ENCODE results near the gene PLPP3. TPM values are rescaled to one million over a fixed set of nuclear protein-coding genes. Genes with fewer than 3 reads are reported as not detected.

The PLPP3 gene
- total RNA-seq, 1 experiment from 2014 or later = 3.4 TPM

DNA sequence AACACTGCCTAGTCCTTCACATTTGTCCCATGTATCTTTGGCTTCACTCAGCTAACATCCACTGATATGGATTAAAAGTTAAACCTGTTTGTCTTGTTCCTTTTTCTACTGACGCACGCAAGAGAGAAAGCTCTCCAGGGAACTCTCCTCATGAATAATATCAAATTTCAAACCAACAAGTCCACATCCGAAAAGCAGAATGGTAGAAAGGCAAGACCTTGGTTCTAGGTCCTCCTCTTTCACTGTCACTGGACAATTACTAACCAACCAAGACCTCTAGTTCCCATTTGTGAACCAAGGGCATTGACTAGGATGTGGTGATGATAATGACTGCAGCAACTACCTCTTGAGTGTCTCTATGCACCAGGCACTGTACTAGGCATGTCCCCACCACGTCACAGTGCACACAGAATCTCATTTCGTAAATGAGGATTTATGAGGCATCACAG lies 8.4 kb downstream of the PLPP3 start:
- DNase-seq (ENCODE audit: low read depth, low spot score) (no peak), ATAC-seq (no peak)
- TF ChIP-seq SRF (IDR thresholded peaks at IDR 0.05; ENCODE audit: low read depth) = no peak
- TF ChIP-seq, protein P1, sequence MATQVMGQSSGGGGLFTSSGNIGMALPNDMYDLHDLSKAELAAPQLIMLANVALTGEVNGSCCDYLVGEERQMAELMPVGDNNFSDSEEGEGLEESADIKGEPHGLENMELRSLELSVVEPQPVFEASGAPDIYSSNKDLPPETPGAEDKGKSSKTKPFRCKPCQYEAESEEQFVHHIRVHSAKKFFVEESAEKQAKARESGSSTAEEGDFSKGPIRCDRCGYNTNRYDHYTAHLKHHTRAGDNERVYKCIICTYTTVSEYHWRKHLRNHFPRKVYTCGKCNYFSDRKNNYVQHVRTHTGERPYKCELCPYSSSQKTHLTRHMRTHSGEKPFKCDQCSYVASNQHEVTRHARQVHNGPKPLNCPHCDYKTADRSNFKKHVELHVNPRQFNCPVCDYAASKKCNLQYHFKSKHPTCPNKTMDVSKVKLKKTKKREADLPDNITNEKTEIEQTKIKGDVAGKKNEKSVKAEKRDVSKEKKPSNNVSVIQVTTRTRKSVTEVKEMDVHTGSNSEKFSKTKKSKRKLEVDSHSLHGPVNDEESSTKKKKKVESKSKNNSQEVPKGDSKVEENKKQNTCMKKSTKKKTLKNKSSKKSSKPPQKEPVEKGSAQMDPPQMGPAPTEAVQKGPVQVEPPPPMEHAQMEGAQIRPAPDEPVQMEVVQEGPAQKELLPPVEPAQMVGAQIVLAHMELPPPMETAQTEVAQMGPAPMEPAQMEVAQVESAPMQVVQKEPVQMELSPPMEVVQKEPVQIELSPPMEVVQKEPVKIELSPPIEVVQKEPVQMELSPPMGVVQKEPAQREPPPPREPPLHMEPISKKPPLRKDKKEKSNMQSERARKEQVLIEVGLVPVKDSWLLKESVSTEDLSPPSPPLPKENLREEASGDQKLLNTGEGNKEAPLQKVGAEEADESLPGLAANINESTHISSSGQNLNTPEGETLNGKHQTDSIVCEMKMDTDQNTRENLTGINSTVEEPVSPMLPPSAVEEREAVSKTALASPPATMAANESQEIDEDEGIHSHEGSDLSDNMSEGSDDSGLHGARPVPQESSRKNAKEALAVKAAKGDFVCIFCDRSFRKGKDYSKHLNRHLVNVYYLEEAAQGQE (IDR thresholded peaks at IDR 0.05; ENCODE audit: low read depth) = no peak
- no peak for TF ChIP-seq TCF7L2 (IDR thresholded peaks at IDR 0.05; ENCODE audit: borderline replicate concordance, extremely low read depth, insufficient read depth, insufficient read length)
- TF ChIP-seq, protein P2, sequence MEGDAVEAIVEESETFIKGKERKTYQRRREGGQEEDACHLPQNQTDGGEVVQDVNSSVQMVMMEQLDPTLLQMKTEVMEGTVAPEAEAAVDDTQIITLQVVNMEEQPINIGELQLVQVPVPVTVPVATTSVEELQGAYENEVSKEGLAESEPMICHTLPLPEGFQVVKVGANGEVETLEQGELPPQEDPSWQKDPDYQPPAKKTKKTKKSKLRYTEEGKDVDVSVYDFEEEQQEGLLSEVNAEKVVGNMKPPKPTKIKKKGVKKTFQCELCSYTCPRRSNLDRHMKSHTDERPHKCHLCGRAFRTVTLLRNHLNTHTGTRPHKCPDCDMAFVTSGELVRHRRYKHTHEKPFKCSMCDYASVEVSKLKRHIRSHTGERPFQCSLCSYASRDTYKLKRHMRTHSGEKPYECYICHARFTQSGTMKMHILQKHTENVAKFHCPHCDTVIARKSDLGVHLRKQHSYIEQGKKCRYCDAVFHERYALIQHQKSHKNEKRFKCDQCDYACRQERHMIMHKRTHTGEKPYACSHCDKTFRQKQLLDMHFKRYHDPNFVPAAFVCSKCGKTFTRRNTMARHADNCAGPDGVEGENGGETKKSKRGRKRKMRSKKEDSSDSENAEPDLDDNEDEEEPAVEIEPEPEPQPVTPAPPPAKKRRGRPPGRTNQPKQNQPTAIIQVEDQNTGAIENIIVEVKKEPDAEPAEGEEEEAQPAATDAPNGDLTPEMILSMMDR (IDR thresholded peaks at IDR 0.05 in 2 of 3, conservative IDR thresholded peaks at IDR 0.05 in 1 of 3; ENCODE audit: borderline replicate concordance in 1 of 3, insufficient read depth in 1 of 3, low read depth in 2 of 3, low read length in 2 of 3) = no peak
- TF ChIP-seq, protein P3, sequence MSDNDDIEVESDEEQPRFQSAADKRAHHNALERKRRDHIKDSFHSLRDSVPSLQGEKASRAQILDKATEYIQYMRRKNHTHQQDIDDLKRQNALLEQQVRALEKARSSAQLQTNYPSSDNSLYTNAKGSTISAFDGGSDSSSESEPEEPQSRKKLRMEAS (IDR thresholded peaks at IDR 0.05) = no peak
- TF ChIP-seq YY1 (IDR thresholded peaks at IDR 0.05; ENCODE audit: extremely low read depth, insufficient replicate concordance, low read depth, low read length) = no peak
- TF ChIP-seq EZH2 (IDR thresholded peaks at IDR 0.05) = no peak
- no peak for TF ChIP-seq POLR2AphosphoS5 (IDR thresholded peaks at IDR 0.05; ENCODE audit: low read depth, low read length)
- TF ChIP-seq ZFX (IDR thresholded peaks at IDR 0.05) = no peak
- TF ChIP-seq, protein P4, sequence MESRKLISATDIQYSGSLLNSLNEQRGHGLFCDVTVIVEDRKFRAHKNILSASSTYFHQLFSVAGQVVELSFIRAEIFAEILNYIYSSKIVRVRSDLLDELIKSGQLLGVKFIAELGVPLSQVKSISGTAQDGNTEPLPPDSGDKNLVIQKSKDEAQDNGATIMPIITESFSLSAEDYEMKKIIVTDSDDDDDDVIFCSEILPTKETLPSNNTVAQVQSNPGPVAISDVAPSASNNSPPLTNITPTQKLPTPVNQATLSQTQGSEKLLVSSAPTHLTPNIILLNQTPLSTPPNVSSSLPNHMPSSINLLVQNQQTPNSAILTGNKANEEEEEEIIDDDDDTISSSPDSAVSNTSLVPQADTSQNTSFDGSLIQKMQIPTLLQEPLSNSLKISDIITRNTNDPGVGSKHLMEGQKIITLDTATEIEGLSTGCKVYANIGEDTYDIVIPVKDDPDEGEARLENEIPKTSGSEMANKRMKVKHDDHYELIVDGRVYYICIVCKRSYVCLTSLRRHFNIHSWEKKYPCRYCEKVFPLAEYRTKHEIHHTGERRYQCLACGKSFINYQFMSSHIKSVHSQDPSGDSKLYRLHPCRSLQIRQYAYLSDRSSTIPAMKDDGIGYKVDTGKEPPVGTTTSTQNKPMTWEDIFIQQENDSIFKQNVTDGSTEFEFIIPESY (IDR thresholded peaks at IDR 0.05; ENCODE audit: extremely low read depth, insufficient replicate concordance, low read length) = no peak
- TF ChIP-seq, protein P5, sequence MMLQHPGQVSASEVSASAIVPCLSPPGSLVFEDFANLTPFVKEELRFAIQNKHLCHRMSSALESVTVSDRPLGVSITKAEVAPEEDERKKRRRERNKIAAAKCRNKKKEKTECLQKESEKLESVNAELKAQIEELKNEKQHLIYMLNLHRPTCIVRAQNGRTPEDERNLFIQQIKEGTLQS (IDR thresholded peaks at IDR 0.05) = no peak
- no peak for TF ChIP-seq ELF1 (IDR thresholded peaks at IDR 0.05; ENCODE audit: borderline replicate concordance, low read depth)
- no peak for TF ChIP-seq CBX3 (IDR thresholded peaks at IDR 0.05; ENCODE audit: low read depth)
- no peak for TF ChIP-seq CEBPB (IDR thresholded peaks at IDR 0.05; ENCODE audit: low read depth)
- TF ChIP-seq SP1 (IDR thresholded peaks at IDR 0.05; ENCODE audit: low read depth) = no peak
- TF ChIP-seq SIN3A (IDR thresholded peaks at IDR 0.05; ENCODE audit: low read depth) = no peak
- TF ChIP-seq POLR2A (IDR thresholded peaks at IDR 0.05; ENCODE audit: borderline replicate concordance, extremely low read depth, insufficient read depth, insufficient read length) = no peak
- no peak overlapping the region for H2AFZ ChIP-seq (ENCODE audit: low read depth, low read length, poor library complexity, severe bottlenecking)
- H3K36me3 ChIP-seq (ENCODE audit: control insufficient read depth in 1 of 2, insufficient read depth in 2 of 2, low read length in 2 of 2) = no peaks in the 10 kb centered on the region
- CTCF ChIA-PET = no interaction called here
- no TSS peak for BruUV-seq (replicated peaks)
- no peaks in the 10 kb centered on the region for H3K27me3 ChIP-seq (ENCODE audit: insufficient read depth, low read length)
- H3K79me2 ChIP-seq (ENCODE audit: insufficient read depth, low read length) = no peaks in the 10 kb centered on the region
- no peak overlapping the region for H3K27ac ChIP-seq (ENCODE audit: low read depth, low read length)
- no peak overlapping the region for H3K4me2 ChIP-seq (ENCODE audit: low read length)
- POLR2A ChIA-PET = no interaction called here
- RAD21 ChIA-PET (ENCODE audit: low non-redundant PET in 1 of 2, low total read pairs in 2 of 2, uncharacterized antibody in 2 of 2, unreplicated experiment in 2 of 2) = no interaction called here
- no peaks in the 10 kb centered on the region for H3K9me2 ChIP-seq (ENCODE audit: insufficient read depth)
- H3K9ac ChIP-seq (ENCODE audit: low read length) = no peak overlapping the region
- H3K4me3 ChIP-seq (replicated peaks in 1 of 2; ENCODE audit: low read depth in 1 of 2, low read length in 2 of 2) = no peak overlapping the region
- H3K9me3 ChIP-seq (ENCODE audit: control insufficient read depth in 1 of 2, insufficient read depth in 1 of 2, low read depth in 1 of 2, low read length in 2 of 2) = no peaks in the 10 kb centered on the region
- intact Hi-C loops (cut with micrococcal nuclease) = loop anchor here (10.0 kb wide), 1 partner anchor 376 kb away; no protein-coding TSS in a partner anchor
- no peaks in the 10 kb centered on the region; a peak in 1 of 4 replicates for H3K4me1 ChIP-seq (ENCODE audit: control insufficient read depth in 1 of 2, insufficient read depth in 2 of 2, low read length in 2 of 2)
- H4K20me1 ChIP-seq (ENCODE audit: insufficient read depth) = no peaks in the 10 kb centered on the region
